Fibroblast of gingiva (primary cell): Measurements from ENCODE around the gene ACAN.

Source experiments
- DNase-seq: peaks from one replicate; pipeline ENCODE4 v3.0.0-alpha.2; 2011; ENCODE audit warnings: low read depth

The ACAN gene

GRCh38 chr15:88803241-88803919 is at the start of gene ACAN:
ACAN (plus strand) TSS chr15:88803436; CDS start chr15:88836207, 32,771 bp downstream.
- DNase-seq: no peak

- no peak for DNase-seq
Measured at GRCh38 chr15:88756521-88756920, 46.7 kb upstream of the ACAN start.

- DNase-seq: no peak
Measured at GRCh38 chr15:88756921-88757320, 46.3 kb upstream of the ACAN start.

GRCh38 chr15:88759872-88760271 is 43.4 kb upstream of the ACAN start:
- no peak for DNase-seq

- DNase-seq: no peak
Measured at GRCh38 chr15:88764448-88764847, 38.8 kb upstream of the ACAN start.

GRCh38 chr15:88765212-88765611 is 38.0 kb upstream of the ACAN start:
- no peak for DNase-seq

- no peak for DNase-seq
Measured at GRCh38 chr15:88769161-88769971, 33.9 kb upstream of the ACAN start.

GRCh38 chr15:88775776-88776175 is 27.5 kb upstream of the ACAN start:
- no peak for DNase-seq

- no peak for DNase-seq
Measured at GRCh38 chr15:88776646-88777045, 26.6 kb upstream of the ACAN start.

GRCh38 chr15:88779944-88780343 is 23.3 kb upstream of the ACAN start:
- DNase-seq: no peak

GRCh38 chr15:88782465-88782864 is 20.8 kb upstream of the ACAN start:
- DNase-seq: no peak

- no peak for DNase-seq
Measured at GRCh38 chr15:88785217-88785616, 18.0 kb upstream of the ACAN start.

GRCh38 chr15:88788036-88788435 is 15.2 kb upstream of the ACAN start:
- DNase-seq: no peak

GRCh38 chr15:88788816-88789215 is 14.4 kb upstream of the ACAN start:
- peak; percentile 19 for DNase-seq

GRCh38 chr15:88790486-88790885 is 12.8 kb upstream of the ACAN start:
- no peak for DNase-seq

GRCh38 chr15:88791637-88792036 is 11.6 kb upstream of the ACAN start:
- DNase-seq: no peak

GRCh38 chr15:88792342-88793282 is 10.6 kb upstream of the ACAN start:
- DNase-seq: no peak

- DNase-seq: no peak
Measured at GRCh38 chr15:88794001-88794400, 9.2 kb upstream of the ACAN start.

GRCh38 chr15:88797663-88798339 is 5.4 kb upstream of the ACAN start:
- no peak for DNase-seq

GRCh38 chr15:88799341-88799740 is 3.9 kb upstream of the ACAN start:
- no peak for DNase-seq

GRCh38 chr15:88800026-88800425 is 3.2 kb upstream of the ACAN start:
- no peak for DNase-seq

- DNase-seq: no peak
Measured at GRCh38 chr15:88800738-88801137, 2.5 kb upstream of the ACAN start.
